Measurements from ENCODE around the gene PTBP1. TPM values are rescaled to one million over a fixed set of nuclear protein-coding genes. Genes with fewer than 3 reads are reported as not detected.

Gene PTBP1
- 674 and 701 TPM in 2 replicates for total RNA-seq
- long read RNA-seq, partial matches to known transcripts = 3 of 14 reads
- long read RNA-seq, other reads (novel, unspliced or antisense) = 7 of 14 reads

DNA sequence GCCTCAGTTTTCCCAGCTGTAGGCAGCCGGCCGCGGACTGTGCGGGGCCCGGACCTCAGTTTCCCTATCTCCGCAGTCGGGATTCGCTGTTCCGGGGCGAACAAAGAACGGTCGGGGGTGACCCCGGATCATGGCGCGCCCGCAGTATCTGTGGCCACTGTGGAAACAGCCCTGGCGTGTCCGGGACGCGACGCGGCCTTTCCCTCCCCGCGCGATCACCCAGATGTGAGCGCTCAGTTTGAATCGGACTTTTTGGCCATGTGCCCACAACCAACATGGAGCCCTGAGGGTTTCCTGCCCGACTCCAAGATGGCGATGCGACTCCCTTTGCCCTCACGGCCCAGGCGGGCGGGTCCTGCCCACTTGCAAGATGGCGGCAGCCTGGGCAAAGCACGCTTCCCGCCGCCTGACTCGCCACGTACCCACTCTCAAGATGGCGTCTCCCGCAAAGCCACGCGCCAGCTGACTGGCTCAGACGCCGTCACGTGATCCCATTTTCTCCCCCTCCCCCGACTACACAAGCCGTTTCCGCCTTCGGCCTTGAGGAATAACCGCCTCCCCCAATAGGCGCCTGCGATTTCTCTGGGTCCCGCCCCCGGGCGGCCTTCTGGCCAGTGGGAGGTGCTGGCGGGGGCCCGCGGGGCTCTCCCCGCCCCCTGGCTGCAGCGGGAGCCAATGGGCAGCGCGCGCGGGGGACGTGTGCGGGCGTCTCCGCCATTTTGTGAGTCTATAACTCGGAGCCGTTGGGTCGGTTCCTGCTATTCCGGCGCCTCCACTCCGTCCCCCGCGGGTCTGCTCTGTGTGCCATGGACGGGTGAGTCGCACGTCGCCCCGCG, at the start of gene PTBP1:
Gene PTBP1, plus strand, starts transcription at position 761 of the 836 bp plus-strand sequence. Its CDS starts 46 bp downstream, at position 807.
- peaks cover 13% of the 10 kb centered on the region for H3K27me3 Mint-ChIP-seq (ENCODE audit: low read depth)
- peak; percentile 97 for DNase-seq (ENCODE audit: low read depth, low spot score)
- H3K4me3 Mint-ChIP-seq = peak within 1 kb of the TSS; percentile 98
- TF ChIP-seq, protein P1, sequence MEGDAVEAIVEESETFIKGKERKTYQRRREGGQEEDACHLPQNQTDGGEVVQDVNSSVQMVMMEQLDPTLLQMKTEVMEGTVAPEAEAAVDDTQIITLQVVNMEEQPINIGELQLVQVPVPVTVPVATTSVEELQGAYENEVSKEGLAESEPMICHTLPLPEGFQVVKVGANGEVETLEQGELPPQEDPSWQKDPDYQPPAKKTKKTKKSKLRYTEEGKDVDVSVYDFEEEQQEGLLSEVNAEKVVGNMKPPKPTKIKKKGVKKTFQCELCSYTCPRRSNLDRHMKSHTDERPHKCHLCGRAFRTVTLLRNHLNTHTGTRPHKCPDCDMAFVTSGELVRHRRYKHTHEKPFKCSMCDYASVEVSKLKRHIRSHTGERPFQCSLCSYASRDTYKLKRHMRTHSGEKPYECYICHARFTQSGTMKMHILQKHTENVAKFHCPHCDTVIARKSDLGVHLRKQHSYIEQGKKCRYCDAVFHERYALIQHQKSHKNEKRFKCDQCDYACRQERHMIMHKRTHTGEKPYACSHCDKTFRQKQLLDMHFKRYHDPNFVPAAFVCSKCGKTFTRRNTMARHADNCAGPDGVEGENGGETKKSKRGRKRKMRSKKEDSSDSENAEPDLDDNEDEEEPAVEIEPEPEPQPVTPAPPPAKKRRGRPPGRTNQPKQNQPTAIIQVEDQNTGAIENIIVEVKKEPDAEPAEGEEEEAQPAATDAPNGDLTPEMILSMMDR (conservative IDR thresholded peaks at IDR 0.05) = no peak
- peaks cover 11% of the 10 kb centered on the region for H3K36me3 Mint-ChIP-seq (ENCODE audit: low read depth)
- H3K4me1 Mint-ChIP-seq = peaks cover 29% of the 10 kb centered on the region
- no peaks in the 10 kb centered on the region for H3K9me3 Mint-ChIP-seq
- peak within 1 kb of the TSS; percentile 97 for H3K27ac Mint-ChIP-seq (ENCODE audit: unreplicated experiment)

DNA sequence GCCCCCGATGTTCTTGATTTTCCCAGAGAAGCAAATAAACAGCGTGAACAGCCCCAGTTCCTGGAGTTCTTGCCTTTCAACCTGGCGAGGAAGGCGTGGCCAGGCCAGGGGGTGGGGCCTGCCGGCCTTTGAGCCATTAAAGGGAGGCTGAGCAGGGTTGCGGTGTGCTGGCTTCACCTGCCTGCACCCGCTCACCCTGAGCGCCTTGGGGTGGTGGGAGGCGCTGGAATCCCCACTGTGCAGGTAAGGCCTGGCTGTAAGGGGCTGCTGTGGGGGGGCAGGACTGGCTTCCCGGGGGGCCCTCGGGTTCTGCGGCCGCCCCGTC, 49.0 kb upstream of the PTBP1 start:
- Mint-ChIP-seq H3K4me3 (no peak overlapping the region), H3K27me3 (ENCODE audit: low read depth) (no peaks in the 10 kb centered on the region), H3K36me3 (ENCODE audit: low read depth) (no peaks in the 10 kb centered on the region), H3K27ac (ENCODE audit: unreplicated experiment) (no peak overlapping the region), H3K4me1 (peaks cover 4% of the 10 kb centered on the region), H3K9me3 (no peaks in the 10 kb centered on the region)
- no peak for DNase-seq (ENCODE audit: low read depth, low spot score)
- TF ChIP-seq, protein P1 (conservative IDR thresholded peaks at IDR 0.05) = no peak

DNA sequence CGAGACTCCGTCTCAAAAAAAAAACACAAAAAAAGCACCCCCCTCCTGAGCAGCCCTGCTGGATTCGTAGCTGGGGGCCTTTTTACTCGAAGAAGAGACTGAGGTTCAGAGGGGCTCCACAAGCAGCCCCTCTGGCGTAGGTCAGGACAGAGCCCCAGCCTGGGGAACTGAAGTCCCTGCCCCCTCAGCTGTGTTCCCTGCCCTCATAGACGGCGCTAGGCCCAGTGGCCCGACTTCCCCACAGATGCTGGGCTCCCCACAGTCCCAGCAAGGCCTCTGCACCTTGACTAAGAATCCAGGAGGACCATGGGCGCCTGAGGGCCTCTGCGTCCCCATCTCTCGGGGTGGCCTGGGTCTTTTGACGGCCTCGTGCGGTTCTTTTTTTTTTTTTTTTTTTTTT, 47.4 kb upstream of the PTBP1 start:
- no peaks in the 10 kb centered on the region for H3K27me3 Mint-ChIP-seq (ENCODE audit: low read depth)
- no peaks in the 10 kb centered on the region for H3K36me3 Mint-ChIP-seq (ENCODE audit: low read depth)
- H3K9me3 Mint-ChIP-seq = no peaks in the 10 kb centered on the region

DNA sequence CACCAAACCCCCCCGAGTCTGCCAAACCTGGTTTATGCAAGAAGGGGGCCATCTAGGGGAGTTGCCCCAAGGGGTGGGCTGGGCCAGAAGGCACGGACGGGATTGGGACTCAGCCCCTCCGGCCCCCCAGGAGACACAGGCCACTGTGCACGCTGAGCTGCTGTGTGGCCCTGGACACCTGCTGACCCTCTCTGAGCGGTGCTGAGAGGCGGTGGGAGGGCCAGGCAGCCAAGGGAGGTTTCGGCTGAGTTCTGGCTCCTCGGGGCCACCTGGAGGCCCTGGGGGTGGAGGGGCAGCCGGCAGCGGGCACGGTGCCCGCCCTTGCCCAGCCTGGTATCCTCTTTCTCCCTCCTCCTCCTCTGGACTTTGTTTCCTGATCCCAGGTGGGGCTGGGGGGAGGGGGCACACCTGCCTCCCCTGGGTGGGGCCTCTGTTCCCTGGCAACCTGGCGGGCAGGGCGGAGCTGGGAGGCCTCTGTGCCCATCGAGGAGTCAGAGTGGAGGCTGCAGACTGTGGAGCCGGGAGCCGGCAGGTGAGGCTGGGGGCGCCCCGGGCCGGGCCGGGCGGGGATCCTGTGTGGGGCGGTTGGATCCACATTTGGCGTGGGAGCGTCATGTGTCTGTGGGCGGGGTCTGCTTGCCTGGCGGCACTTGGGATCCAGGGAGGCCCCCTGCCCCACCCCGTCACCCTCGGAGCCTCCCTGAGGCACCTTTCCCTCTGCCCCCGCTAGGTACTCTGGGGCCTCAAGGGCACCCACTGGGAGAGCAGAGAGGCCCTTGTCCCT, 46.4 kb upstream of the PTBP1 start, which contains the start of gene MISP:
Gene MISP, plus strand, starts transcription at position 473 of the 784 bp plus-strand sequence. CDS start 5,835 bp downstream, outside the sequence.
- TF ChIP-seq, protein P1 (conservative IDR thresholded peaks at IDR 0.05) = no peak
- no peaks in the 10 kb centered on the region for H3K27me3 Mint-ChIP-seq (ENCODE audit: low read depth)
- peaks cover 4% of the 10 kb centered on the region for H3K4me1 Mint-ChIP-seq
- no peak within 1 kb of the TSS for H3K27ac Mint-ChIP-seq (ENCODE audit: unreplicated experiment)
- H3K4me3 Mint-ChIP-seq = no peak within 1 kb of the TSS
- no peak for DNase-seq (ENCODE audit: low read depth, low spot score)
- H3K9me3 Mint-ChIP-seq = no peaks in the 10 kb centered on the region
- H3K36me3 Mint-ChIP-seq (ENCODE audit: low read depth) = no peaks in the 10 kb centered on the region

More for the DNA sequence above, 47.4 kb upstream of the PTBP1 start:
- Mint-ChIP-seq H3K27ac (ENCODE audit: unreplicated experiment) (no peak overlapping the region), H3K4me3 (no peak overlapping the region), H3K4me1 (peaks cover 4% of the 10 kb centered on the region)
- TF ChIP-seq, protein P1 (conservative IDR thresholded peaks at IDR 0.05) = no peak
- no peak for DNase-seq (ENCODE audit: low read depth, low spot score)

DNA sequence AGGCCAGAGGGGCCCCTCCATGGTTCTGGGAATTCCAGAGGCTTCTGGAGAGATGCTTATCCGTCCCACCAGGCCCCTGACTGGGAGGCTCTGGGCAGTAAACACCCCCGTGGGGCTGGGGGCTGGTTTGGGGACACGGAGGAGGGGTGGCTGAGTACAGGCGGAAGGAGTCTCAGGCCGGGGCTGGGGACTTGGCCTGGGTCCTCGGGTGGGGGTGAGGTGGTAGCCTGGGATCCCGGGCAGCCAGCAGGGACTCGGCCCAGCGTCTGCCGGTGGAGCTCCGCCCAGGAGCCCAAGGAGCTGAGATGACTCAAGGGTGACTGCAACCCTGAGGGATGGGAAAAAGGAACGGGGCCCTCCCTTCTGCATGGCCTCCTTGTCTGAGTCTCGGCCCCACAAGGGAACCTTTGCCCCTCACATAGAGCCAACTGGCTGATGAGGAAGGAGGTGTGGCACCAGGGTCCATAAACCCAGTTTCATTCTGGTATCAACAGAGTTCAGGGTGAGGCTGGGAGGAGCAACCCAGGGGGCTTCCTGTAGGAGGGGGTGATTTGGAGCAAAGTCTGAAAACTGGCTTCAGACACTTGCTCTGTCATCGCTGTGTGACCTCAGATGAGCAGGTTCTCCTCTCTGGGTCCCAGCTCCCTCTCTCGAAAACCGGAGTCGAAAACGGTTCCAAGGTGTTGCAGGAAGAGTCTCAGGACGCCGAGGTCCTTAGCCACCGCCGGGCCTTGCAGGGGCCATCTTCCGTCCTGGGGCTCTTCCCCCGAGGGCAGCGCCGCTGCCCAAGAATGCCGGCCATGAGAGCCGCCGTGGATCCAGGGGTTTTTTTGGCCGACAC, 45.5 kb upstream of the PTBP1 start:
- TF ChIP-seq, protein P1 (conservative IDR thresholded peaks at IDR 0.05) = no peak
- H3K9me3 Mint-ChIP-seq = peaks cover 3% of the 10 kb centered on the region
- H3K4me3 Mint-ChIP-seq = no peak overlapping the region
- H3K4me1 Mint-ChIP-seq = peaks cover 4% of the 10 kb centered on the region
- H3K27ac Mint-ChIP-seq (ENCODE audit: unreplicated experiment) = no peak overlapping the region
- no peaks in the 10 kb centered on the region for H3K36me3 Mint-ChIP-seq (ENCODE audit: low read depth)
- H3K27me3 Mint-ChIP-seq (ENCODE audit: low read depth) = no peaks in the 10 kb centered on the region
- DNase-seq (ENCODE audit: low read depth, low spot score) = no peak
